ENCODE data around the gene SLC4A4. TPM values are rescaled to one million over a fixed set of nuclear protein-coding genes. Genes with fewer than 3 reads are reported as not detected.

SLC4A4 gene
- total RNA-seq, 1 experiment from 2014 or later = 0.92 TPM

- Histone ChIP-seq H3K27me3 (ENCODE audit: insufficient read depth, low read length) (no peaks in the 10 kb centered on the region), H3K79me2 (ENCODE audit: insufficient read depth, low read length) (no peaks in the 10 kb centered on the region), H3K56ac (ENCODE audit: insufficient read length, low read depth, low read length) (no peak overlapping the region), H3K18ac (ENCODE audit: insufficient read length, low read depth, low read length) (no peak overlapping the region), H2BK120ac (ENCODE audit: low read depth, low read length, poor library complexity, severe bottlenecking) (no peak overlapping the region), H3K23ac (ENCODE audit: insufficient read length, low read depth, low read length) (no peak overlapping the region), H2BK12ac (ENCODE audit: insufficient read length, low read depth, low read length) (no peak overlapping the region), H2BK20ac (ENCODE audit: low read depth, low read length, poor library complexity, severe bottlenecking) (no peak overlapping the region), H2AK5ac (ENCODE audit: insufficient read length, low read length) (no peak overlapping the region), H3K14ac (ENCODE audit: insufficient read depth, low read length) (no peak overlapping the region), H3K23me2 (ENCODE audit: insufficient read length, low read depth, low read length, poor library complexity, severe bottlenecking) (no peaks in the 10 kb centered on the region), H3K4ac (ENCODE audit: low read depth, low read length) (no peak overlapping the region), H3T11ph (ENCODE audit: low read length) (no peak overlapping the region), H2AFZ (ENCODE audit: low read length) (no peak overlapping the region), H3K4me2 (ENCODE audit: insufficient read depth, insufficient read length, low read length) (no peak overlapping the region), H3K9ac (ENCODE audit: extremely low read depth, insufficient read length, low read length) (no peak overlapping the region), H2BK15ac (ENCODE audit: low read depth, low read length) (no peak overlapping the region), H3K79me1 (ENCODE audit: insufficient read depth, low read depth, low read length, poor library complexity, severe bottlenecking) (no peaks in the 10 kb centered on the region), H4K91ac (ENCODE audit: insufficient read length, low read depth, low read length) (no peak overlapping the region), H2BK5ac (ENCODE audit: insufficient read length, low read length) (no peak overlapping the region), H4K5ac (ENCODE audit: insufficient read length, low read depth, low read length) (no peak overlapping the region), H3K27ac (ENCODE audit: insufficient read length, low read depth, low read length) (no peak overlapping the region), H3K4me1 (ENCODE audit: insufficient read depth, low read length) (no peaks in the 10 kb centered on the region), H4K20me1 (ENCODE audit: control insufficient read depth, insufficient read depth, insufficient read length) (no peaks in the 10 kb centered on the region), H3K9me3 (ENCODE audit: control insufficient read depth, low read depth, low read length) (no peaks in the 10 kb centered on the region), H4K8ac (replicated peaks; ENCODE audit: insufficient read length, low read depth, low read length) (no peak overlapping the region)
- Mint-ChIP-seq H3K36me3 (ENCODE audit: insufficient read depth in 1 of 3, low read depth in 3 of 3) (no peaks in the 10 kb centered on the region), H3K27me3 (ENCODE audit: low read depth) (no peaks in the 10 kb centered on the region; the same call in 1 of the 2 replicates), H3K4me1 (no peaks in the 10 kb centered on the region), H3K27ac (peak overlapping the region in 1 of 3 experiments; percentile 12; a peak in 1 of 7 replicates), H3K9me3 (no peaks in the 10 kb centered on the region; a peak in 1 of 5 replicates), H3K4me3 (no peak overlapping the region)
- WGBS (ENCODE audit: extremely low coverage, insufficient read length, low lambda C conversion rate) = no CpG with 5 or more reads among the region's 3 CpGs
- no peak for TF ChIP-seq CTCF (conservative IDR thresholded peaks at IDR 0.05)
- DNase-seq = no peak
Observed at GRCh38 chr4:71333368-71333767, 5.5 kb upstream of the SLC4A4 start.

Measured in H9 (cell line).